NCI-H345 treated with DMSO at 0.1 percent for 48 hours (cell line): ENCODE results near the gene SKIC2.
"Not testable (repeated sequence)": the region's sequence is repeated elsewhere in the genome, so short reads cannot be mapped to it uniquely, and the experiment has no call there.

Experiments
- DNase-seq: peaks from one replicate; lab custom pipeline; 2025; ENCODE audit not compliant: unreplicated experiment; lab: John Stamatoyannopoulos, UW

Gene SKIC2

DNA sequence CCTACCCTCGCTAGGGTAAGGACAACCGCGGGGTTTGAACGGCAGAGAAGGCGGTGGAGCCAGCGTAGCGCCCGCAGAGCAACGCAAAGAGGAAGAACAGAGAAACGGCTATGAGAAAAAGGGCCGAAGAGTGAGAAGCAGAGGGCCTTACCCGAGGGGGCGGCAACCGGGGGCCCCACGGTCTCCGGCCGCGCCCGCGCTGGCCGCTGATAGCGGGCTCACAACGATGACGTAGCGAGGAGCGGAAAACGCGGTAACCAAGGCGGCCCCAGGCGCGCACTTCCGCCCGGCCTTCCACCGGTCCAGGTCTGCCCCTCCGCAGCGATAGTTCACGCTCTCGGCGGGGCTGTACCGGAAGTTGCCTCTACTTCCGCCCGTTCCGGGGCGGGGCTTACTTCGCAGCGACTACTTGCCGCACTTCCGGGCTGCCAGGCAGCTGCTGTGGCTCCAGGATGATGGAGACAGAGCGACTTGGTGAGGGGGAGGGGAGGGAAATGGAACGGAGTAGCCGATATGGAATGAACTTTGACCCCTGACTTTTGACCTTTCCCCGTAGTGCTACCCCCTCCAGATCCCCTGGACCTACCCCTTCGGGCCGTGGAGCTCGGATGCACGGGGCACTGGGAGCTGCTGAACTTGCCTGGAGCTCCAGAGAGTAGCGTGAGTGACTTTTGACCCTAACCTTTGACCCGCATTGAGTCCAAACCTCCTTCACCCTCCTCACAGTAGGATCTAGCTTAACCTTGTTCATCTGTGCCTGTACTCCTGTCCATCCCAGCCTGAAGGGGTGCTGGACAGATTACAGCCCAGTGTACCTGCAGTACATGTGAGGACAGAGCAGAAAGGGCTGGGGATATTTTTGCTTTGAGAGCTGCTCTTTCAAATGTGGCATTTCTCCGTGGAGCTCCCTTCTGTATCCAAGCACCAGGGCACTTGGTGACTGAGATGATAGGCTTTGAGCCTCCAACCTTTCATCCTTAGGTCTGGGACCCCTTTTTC, at the start of gene SKIC2, which contains the start of gene NELFE:
Gene SKIC2, plus strand, starts transcription at position 435 of the 999 bp plus-strand sequence. Its CDS starts 18 bp downstream, at position 453.
Gene NELFE, minus strand, starts transcription at position 231 of the 999 bp plus-strand sequence. CDS start 525 bp downstream, outside the sequence.
- DNase-seq, result peak; percentile 90

GRCh38 chr6:31909298-31909697, 49.7 kb upstream of the SKIC2 start:
- not testable (repeated sequence) for DNase-seq

DNA sequence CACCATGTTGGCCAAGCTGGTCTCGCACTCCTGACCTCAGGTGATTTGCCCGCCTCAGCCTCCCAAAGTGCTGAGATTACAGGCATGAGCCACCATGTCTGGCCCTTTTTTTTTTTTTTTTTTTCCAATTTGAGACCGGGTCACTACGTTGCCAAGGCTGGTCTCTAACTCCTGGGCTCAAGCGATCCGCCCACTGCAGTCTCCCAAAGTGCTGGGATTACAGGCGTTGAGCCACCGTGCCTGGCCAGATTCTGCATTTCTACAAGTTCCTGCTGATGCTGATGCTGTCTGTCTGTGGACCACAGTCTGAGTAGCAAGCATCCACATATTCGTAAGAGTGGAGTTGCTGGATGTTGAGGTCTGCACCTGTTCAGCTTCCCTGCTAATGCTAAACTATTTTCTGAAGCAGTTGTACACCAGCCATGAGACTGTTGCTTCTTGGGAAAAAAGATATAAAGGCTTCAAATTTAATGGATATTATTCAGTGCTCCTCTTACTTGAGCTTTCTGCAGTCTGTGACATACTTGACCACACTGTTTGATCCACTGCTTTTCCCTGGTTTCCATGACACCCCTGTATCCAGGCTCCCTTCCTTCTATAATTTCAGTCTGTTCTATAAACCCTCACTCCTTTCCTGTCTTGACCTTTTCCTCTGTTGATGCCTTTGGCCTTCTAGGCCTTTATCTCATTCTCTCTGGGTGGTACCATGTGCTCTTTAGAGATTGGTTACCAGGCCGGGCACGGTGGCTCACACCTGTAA, 47.0 kb upstream of the SKIC2 start:
- DNase-seq, result no peak

GRCh38 chr6:31915351-31915750, 43.6 kb upstream of the SKIC2 start:
- DNase-seq, result no peak

GRCh38 chr6:31915756-31916155, 43.2 kb upstream of the SKIC2 start:
- no peak for DNase-seq

DNA sequence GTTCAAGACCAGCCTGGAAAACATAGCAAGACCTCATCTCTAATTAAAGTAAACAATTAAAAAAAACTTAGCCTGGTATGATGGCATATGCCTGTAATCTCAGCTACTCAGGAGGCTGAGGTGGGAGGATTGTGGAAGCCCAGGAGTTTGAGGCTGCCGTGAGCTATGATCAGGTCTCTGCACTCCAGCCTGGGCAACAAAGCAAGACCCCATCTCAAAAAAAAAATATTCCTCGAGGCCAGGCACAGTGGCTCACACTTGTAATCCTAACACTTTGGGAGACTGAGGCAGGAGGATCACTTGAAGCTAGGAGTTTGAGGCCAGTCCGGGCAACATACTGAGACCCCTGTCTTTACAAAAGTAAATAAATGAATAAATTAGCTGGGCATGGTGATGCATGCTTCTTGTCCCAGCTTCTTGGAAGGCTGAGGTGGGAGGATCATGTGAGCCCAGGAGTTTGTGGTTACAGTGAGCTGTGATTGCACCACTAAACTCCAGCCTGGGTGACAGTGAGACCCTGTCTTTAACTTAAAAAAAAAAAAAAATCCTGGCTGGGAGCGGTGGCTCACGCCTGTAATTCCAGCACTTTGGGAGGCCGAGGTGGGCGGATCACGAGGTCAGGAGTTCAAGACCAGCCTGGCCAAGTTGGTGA, 40.8 kb upstream of the SKIC2 start:
- no peak for DNase-seq

GRCh38 chr6:31919624-31920303, 39.2 kb upstream of the SKIC2 start:
- no peak for DNase-seq

DNA sequence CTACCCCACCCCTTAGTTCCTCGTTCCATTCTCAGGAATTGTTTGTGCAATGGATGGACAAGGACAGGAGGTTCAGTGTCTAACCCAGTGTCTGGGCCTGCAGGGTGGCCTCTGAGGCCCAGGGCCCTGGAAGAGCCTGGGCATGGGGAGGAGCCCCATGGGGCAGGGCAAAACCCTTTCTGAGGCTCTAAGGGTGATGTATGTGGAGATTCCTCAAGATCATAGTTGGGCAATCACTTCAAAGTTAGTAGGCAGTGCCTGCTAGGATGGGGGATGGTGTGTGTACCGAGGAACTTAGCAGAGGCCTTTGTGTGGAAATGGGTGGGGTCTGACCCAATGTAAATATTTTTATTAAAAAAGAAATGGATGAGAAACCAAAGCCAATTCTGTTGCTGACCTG, 38.2 kb upstream of the SKIC2 start:
- DNase-seq, result no peak

DNA sequence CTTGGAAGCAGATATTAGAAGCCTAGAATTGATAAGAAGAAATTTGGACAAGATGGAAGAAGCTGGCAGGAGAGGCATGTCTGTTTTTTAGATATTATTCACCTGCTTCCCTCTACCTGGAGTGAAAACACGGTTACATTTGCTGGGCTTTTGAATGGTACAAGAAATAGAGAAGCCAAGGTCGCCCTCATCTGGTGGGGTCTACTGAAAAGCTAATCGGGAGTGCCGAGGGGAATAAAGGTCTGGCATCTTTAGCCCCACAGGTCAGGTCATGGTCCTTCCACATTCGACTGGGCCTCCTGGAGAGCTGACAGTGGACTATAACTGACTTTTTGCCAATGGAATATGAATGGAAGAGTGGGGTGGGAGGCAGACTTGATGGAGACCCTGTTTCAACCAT, 36.0 kb upstream of the SKIC2 start:
- DNase-seq, result no peak

DNA sequence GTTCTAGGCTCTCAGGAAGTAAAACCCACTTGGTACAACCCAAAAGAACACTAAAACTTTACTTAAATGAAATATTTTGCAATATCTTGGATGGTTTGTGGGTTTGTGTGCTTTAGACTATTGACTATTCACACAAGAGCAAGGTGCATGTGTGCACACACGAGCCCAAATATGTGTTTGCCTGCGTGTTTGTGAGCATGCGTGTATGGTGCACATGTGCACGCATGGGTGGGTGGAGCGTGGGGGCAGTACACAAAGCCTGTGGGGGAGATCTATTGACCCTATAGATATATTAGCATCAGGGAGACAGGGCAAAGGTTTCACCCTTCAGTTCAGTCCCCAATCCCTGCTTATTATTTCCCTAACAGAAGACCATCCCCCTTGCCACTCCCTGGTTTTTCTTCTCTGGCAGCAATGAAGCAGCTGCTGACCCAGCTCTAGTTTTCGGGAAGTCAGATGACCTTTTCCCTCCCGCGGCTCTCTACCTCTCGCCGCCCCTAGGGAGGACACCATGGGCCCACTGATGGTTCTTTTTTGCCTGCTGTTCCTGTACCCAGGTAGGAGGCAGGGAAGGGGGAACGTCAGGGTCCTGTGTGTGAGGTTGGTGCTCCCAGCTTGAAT, 31.6 kb upstream of the SKIC2 start, which contains the start of gene C2:
Gene C2, plus strand, starts transcription at position 476 of the 621 bp plus-strand sequence. Its CDS starts 36 bp downstream, at position 512.
- DNase-seq, result no peak

DNA sequence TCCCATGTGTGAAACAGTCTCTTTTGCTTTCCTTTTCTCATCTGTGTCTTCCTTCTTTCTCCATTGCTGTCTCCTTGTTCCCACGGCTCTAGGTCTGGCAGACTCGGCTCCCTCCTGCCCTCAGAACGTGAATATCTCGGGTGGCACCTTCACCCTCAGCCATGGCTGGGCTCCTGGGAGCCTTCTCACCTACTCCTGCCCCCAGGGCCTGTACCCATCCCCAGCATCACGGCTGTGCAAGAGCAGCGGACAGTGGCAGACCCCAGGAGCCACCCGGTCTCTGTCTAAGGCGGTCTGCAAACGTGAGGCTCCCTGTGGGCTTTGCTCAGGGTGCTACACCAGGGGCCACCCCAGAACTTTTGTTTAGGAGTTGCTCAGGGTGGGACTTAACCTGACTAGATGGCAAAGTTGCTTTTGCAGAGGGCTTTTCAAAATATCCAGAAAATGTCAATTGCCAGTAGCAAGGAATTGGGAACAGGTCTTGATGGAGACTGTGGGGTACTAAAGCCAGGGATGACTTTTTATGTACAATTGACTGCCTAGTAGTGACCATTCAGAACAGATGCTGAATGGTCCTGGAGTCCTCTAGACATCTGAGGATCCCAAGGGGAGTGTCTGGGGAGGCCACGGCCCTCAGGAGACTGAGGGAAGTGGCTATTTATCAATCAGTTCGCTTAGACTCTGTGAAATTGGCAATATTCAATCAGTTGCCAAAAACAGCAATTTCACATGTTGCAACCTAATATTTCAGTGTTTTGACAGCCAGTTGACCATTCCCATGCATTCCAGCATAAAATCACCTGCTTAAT, 30.9 kb upstream of the SKIC2 start:
- no peak for DNase-seq

- DNase-seq, result no peak
Observed at GRCh38 chr6:31928672-31928939, 30.4 kb upstream of the SKIC2 start.

DNA sequence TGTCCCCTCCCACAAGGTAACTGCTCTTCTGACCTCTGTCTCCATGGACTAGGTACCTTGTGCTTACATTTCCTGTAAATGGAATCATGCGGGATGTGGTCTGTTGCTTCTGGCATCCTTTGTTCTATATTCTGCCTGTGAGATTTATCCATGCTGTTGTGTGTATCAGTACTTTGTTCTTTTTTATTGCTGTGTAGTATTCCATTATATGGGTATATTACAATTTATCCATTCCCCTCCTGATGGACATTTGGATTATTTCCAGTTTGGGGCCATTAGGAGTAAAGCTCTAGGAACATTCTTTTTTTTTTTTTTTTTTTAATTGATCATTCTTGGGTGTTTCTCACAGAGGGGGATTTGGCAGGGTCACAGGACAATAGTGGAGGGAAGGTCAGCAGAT, 28.0 kb upstream of the SKIC2 start:
- no peak for DNase-seq

DNA sequence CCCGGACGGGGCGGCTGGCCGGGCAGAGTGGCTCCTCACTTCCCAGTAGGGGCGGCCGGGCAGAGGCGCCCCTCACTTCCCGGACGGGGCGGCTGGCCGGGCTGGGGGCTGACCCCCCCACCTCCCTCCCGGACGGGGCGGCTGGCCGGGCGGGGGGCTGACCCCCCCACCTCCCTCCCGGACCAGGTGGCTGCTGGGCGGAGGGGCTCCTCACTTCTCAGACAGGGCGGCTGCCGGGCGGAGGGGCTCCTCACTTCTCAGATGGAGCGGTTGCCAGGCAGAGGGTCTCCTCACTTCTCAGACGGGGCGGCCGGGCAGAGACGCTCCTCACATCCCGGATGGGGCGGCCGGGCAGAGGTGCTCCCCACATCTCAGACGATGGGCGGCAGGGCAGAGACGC, 26.8 kb upstream of the SKIC2 start:
- DNase-seq, result not testable (repeated sequence)

DNA sequence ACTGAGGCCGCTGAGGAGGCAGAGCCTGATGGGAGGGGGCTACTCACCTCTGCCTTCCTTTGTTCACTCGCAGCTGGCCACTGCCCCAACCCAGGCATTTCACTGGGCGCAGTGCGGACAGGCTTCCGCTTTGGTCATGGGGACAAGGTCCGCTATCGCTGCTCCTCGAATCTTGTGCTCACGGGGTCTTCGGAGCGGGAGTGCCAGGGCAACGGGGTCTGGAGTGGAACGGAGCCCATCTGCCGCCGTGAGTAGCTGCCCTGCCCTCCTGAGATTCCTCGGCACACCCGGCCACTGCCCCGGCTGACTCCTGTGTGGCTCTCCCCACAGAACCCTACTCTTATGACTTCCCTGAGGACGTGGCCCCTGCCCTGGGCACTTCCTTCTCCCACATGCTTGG, 25.4 kb upstream of the SKIC2 start:
- no peak for DNase-seq

DNA sequence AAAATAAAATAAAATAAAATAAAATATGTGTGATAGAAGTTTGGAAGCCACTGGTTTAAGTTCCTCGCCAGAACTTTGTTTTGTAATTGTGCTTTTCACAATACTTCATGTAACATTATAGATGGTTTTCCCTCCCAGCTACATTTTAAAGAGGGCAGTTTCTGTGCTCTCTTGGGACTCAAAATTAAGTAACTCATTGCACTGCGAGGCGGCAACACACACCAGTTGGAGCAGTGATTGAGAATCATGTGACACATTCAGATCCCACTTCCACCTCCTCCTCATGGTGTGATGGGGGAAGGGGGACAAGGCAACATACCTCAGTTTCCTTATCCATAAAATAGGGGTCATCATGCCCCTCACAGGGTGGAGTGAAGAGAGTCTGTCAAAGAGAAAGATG, 24.0 kb upstream of the SKIC2 start:
- no peak for DNase-seq

GRCh38 chr6:31935823-31936222, 23.2 kb upstream of the SKIC2 start:
- no peak for DNase-seq

GRCh38 chr6:31940256-31940664, 18.7 kb upstream of the SKIC2 start:
- DNase-seq, result no peak

- DNase-seq, result no peak
Observed at GRCh38 chr6:31943742-31944141, 15.2 kb upstream of the SKIC2 start.

GRCh38 chr6:31945154-31945506, 13.8 kb upstream of the SKIC2 start:
- no peak for DNase-seq
